Measurements from ENCODE around the gene CCDC85C. TPM values are rescaled to one million over a fixed set of nuclear protein-coding genes. Genes with fewer than 3 reads are reported as not detected.

The CCDC85C gene
- total RNA-seq, 1 donor from 2014 or later = 82.2 TPM

- peaks cover 57% of the 10 kb centered on the region for H3K4me1 Mint-ChIP-seq
These were observed 19.2 kb downstream of the CCDC85C start for GRCh38 chr14:99584823-99585222.

GRCh38 chr14:99581938-99582337 is 22.1 kb downstream of the CCDC85C start:
- TF ChIP-seq CTCF (IDR thresholded peaks at IDR 0.05; ENCODE audit: unreplicated experiment) = no peak
- no peaks in the 10 kb centered on the region for H3K27me3 Mint-ChIP-seq (ENCODE audit: low read depth)
- no peak overlapping the region for H3K4me3 Mint-ChIP-seq
- no peaks in the 10 kb centered on the region for H3K9me3 Mint-ChIP-seq
- H3K36me3 Mint-ChIP-seq = peaks cover 7% of the 10 kb centered on the region
- peak overlapping the region; percentile 100 for H3K27ac Mint-ChIP-seq
- peaks cover 64% of the 10 kb centered on the region for H3K4me1 Mint-ChIP-seq
- no peak for DNase-seq (ENCODE audit: low spot score in 2 of 2, unreplicated experiment in 2 of 2)

More at GRCh38 chr14:99584823-99585222, 19.2 kb downstream of the CCDC85C start:
- Mint-ChIP-seq H3K36me3 (peaks cover 7% of the 10 kb centered on the region), H3K9me3 (no peaks in the 10 kb centered on the region), H3K27me3 (ENCODE audit: low read depth) (no peaks in the 10 kb centered on the region), H3K27ac (no peak overlapping the region), H3K4me3 (no peak overlapping the region)
- no peak for TF ChIP-seq CTCF (IDR thresholded peaks at IDR 0.05; ENCODE audit: unreplicated experiment)
- no peak for DNase-seq (ENCODE audit: low spot score in 2 of 2, unreplicated experiment in 2 of 2)

GRCh38 chr14:99581374-99581773 is 22.6 kb downstream of the CCDC85C start:
- Mint-ChIP-seq H3K27ac (peak overlapping the region; percentile 100), H3K9me3 (no peaks in the 10 kb centered on the region), H3K36me3 (peaks cover 7% of the 10 kb centered on the region), H3K27me3 (ENCODE audit: low read depth) (no peaks in the 10 kb centered on the region), H3K4me3 (no peak overlapping the region), H3K4me1 (peaks cover 64% of the 10 kb centered on the region)
- DNase-seq (ENCODE audit: low spot score in 2 of 2, unreplicated experiment in 2 of 2) = no peak
- TF ChIP-seq CTCF (IDR thresholded peaks at IDR 0.05; ENCODE audit: unreplicated experiment) = no peak

- Mint-ChIP-seq H3K4me1 (peaks cover 71% of the 10 kb centered on the region), H3K9me3 (no peaks in the 10 kb centered on the region), H3K4me3 (peak overlapping the region; percentile 56), H3K36me3 (peaks cover 7% of the 10 kb centered on the region), H3K27me3 (ENCODE audit: low read depth) (no peaks in the 10 kb centered on the region), H3K27ac (peak overlapping the region; percentile 100)
- TF ChIP-seq CTCF (IDR thresholded peaks at IDR 0.05; ENCODE audit: unreplicated experiment) = no peak
- DNase-seq (ENCODE audit: low spot score in 2 of 2, unreplicated experiment in 2 of 2) = peak; percentile 62 to 78
These were observed 24.0 kb downstream of the CCDC85C start for GRCh38 chr14:99579903-99580571.

- Mint-ChIP-seq H3K27me3 (ENCODE audit: low read depth) (no peaks in the 10 kb centered on the region), H3K36me3 (peaks cover 7% of the 10 kb centered on the region), H3K4me1 (peaks cover 79% of the 10 kb centered on the region), H3K4me3 (peak overlapping the region; percentile 56), H3K27ac (peak overlapping the region; percentile 100), H3K9me3 (no peaks in the 10 kb centered on the region)
- TF ChIP-seq CTCF (IDR thresholded peaks at IDR 0.05; ENCODE audit: unreplicated experiment) = no peak
- DNase-seq (ENCODE audit: low spot score in 2 of 2, unreplicated experiment in 2 of 2) = no peak
These were observed 24.7 kb downstream of the CCDC85C start for GRCh38 chr14:99579120-99579836.

Measured in mesothelial cell of epicardium (in vitro differentiated cells).